IMR-90 (cell line): Measurements from ENCODE around the gene LYRM4. TPM values are rescaled to one million over a fixed set of nuclear protein-coding genes. Genes with fewer than 3 reads are reported as not detected.

Source experiments
- ATAC-seq: fragments of 200-7000 bp; cut with Tn5 transposase; 2 replicates; pipeline ENCODE4 v1.9.1; 2020; ENCODE audit warnings: low read depth, mild to moderate bottlenecking, moderate library complexity
- BruUV-seq: library from RNA; stranded (reverse); fragments of 400-500 nt; replicated peaks from 2 replicates; lab custom pipeline; 2021; lab: Mats Ljungman, UMichigan
- CTCF ChIA-PET: fragments of 300-600 bp; formaldehyde crosslinking; extraction: SDS; loops from one replicate; lab custom pipeline; 2021; ENCODE audit warnings: antibody characterized with exemption; lab: Yijun Ruan, JAX
- POLR2A ChIA-PET: fragments of 300-600 bp; sonication (Branson Sonifier 250); formaldehyde crosslinking; loops from one replicate; lab custom pipeline; 2022; ENCODE audit warnings: antibody characterized with exemption; ENCODE audit not compliant: unreplicated experiment; lab: Charles Lee
- DNase-seq: peaks from one replicate; pipeline ENCODE4 v3.0.0; 2013
- H2AFZ ChIP-seq: replicated peaks from 2 replicates; pipeline ENCODE3; 2013; ENCODE audit warnings: low read length, mild to moderate bottlenecking; ENCODE audit not compliant: poor library complexity
- H2AK5ac ChIP-seq: 2 replicates; pipeline ENCODE4 v1.6.1; 2013; ENCODE audit warnings: low read depth, low read length, inconsistent platforms
- H2AK9ac ChIP-seq: replicated peaks from 2 replicates; pipeline ENCODE3; 2013; ENCODE audit warnings: mild to moderate bottlenecking, low read depth, low read length, moderate library complexity; ENCODE audit not compliant: poor library complexity
- H2BK120ac ChIP-seq: 2 replicates; pipeline ENCODE4 v1.6.1; 2013; ENCODE audit warnings: low read depth, low read length, inconsistent platforms
- H2BK15ac ChIP-seq: 3 replicates; pipeline ENCODE4 v1.6.1; 2013; ENCODE audit warnings: low read depth, low read length, inconsistent platforms
- H2BK20ac ChIP-seq: 2 replicates; pipeline ENCODE4 v1.6.1; 2013; ENCODE audit warnings: low read depth, mild to moderate bottlenecking, inconsistent platforms, low read length, moderate library complexity
- H2BK5ac ChIP-seq: 2 replicates; pipeline ENCODE4 v1.6.1; 2013; ENCODE audit warnings: mild to moderate bottlenecking, low read depth, low read length, inconsistent platforms; ENCODE audit not compliant: poor library complexity, severe bottlenecking
- H3K14ac ChIP-seq: replicated peaks from 2 replicates; pipeline ENCODE4 v1.6.1; 2013; ENCODE audit warnings: low read depth, low read length, inconsistent platforms
- H3K18ac ChIP-seq: 2 replicates; pipeline ENCODE4 v1.6.1; 2013; ENCODE audit warnings: low read depth, low read length, control low read depth
- H3K23ac ChIP-seq: 2 replicates; pipeline ENCODE4 v1.6.1; 2013; ENCODE audit warnings: low read depth, low read length, inconsistent platforms
- H3K27ac ChIP-seq: 2 replicates; pipeline ENCODE4 v1.5.1; 2013; ENCODE audit warnings: mild to moderate bottlenecking, control low read depth, low read length; ENCODE audit not compliant: insufficient read depth
- H3K27me3 ChIP-seq: 2 replicates; pipeline ENCODE4 v1.6.1; 2013; ENCODE audit warnings: low read length; ENCODE audit not compliant: control insufficient read depth, insufficient read depth
- H3K36me3 ChIP-seq: 2 replicates; pipeline ENCODE4 v1.6.1; 2013; ENCODE audit warnings: low read length, mixed read lengths; ENCODE audit not compliant: control insufficient read depth, insufficient read depth
- H3K4ac ChIP-seq: 2 replicates; pipeline ENCODE4 v1.6.1; 2013; ENCODE audit warnings: low read depth, low read length, inconsistent platforms
- H3K4me1 ChIP-seq: 2 replicates; pipeline ENCODE4 v1.6.1; 2013; ENCODE audit warnings: low read length, mixed read lengths; ENCODE audit not compliant: control insufficient read depth, insufficient read depth
- H3K4me2 ChIP-seq: 2 replicates; pipeline ENCODE4 v1.6.1; 2013; ENCODE audit warnings: low read depth, mild to moderate bottlenecking, control low read depth, low read length, moderate library complexity
- H3K4me3 ChIP-seq: 2 replicates; pipeline ENCODE4 v1.5.1; 2013; ENCODE audit warnings: low read depth, mild to moderate bottlenecking, control low read depth, low read length, moderate library complexity; ENCODE audit not compliant: insufficient read depth
- H3K56ac ChIP-seq: 2 replicates; pipeline ENCODE4 v1.6.1; 2013; ENCODE audit warnings: low read length, inconsistent platforms; ENCODE audit not compliant: insufficient read depth; ENCODE audit errors: extremely low read depth
- H3K79me1 ChIP-seq, 2 experiments: 2 replicates each; pipeline ENCODE4 v1.6.1; 2013; ENCODE audit warnings: low read length in 2 of 2, inconsistent platforms in 1 of 2, low read depth in 1 of 2
- H3K9ac ChIP-seq: 2 replicates; pipeline ENCODE4 v1.6.1; 2013; ENCODE audit warnings: low read depth, low read length, control low read depth
- H3K9me1 ChIP-seq: 2 replicates; pipeline ENCODE4 v1.6.1; 2013; ENCODE audit warnings: low read length, inconsistent platforms; ENCODE audit not compliant: insufficient read depth
- H3K9me3 ChIP-seq: 2 replicates; pipeline ENCODE4 v1.6.1; 2013; ENCODE audit warnings: low read length; ENCODE audit not compliant: control insufficient read depth, insufficient read depth
- H4K20me1 ChIP-seq: 2 replicates; pipeline ENCODE4 v1.6.1; 2013; ENCODE audit warnings: low read length, inconsistent platforms; ENCODE audit not compliant: insufficient read depth
- H4K5ac ChIP-seq: 2 replicates; pipeline ENCODE4 v1.6.1; 2013; ENCODE audit warnings: mild to moderate bottlenecking, low read depth, low read length, control low read depth
- H4K8ac ChIP-seq, 2 experiments: 2 replicates each; pipeline ENCODE4 v1.6.1; 2013; ENCODE audit warnings: low read depth in 2 of 2, low read length in 2 of 2, control low read depth in 1 of 2, inconsistent platforms in 1 of 2
- H4K91ac ChIP-seq: 2 replicates; pipeline ENCODE4 v1.6.1; 2013; ENCODE audit warnings: low read depth, low read length, inconsistent platforms; ENCODE audit not compliant: insufficient read depth
- CEBPB ChIP-seq: IDR thresholded peaks from 2 replicates; pipeline ENCODE4 v1.6.1; 2012; ENCODE audit warnings: low read depth, low read length, improper control_type of control experiment
- FOS ChIP-seq: fragments of 150-350 bp; IDR thresholded peaks from 2 replicates; pipeline ENCODE4 v1.6.1; 2016; ENCODE audit warnings: low read depth, low read length
- MAZ ChIP-seq: IDR thresholded peaks from 2 replicates; pipeline ENCODE4 v1.6.1; 2012; ENCODE audit warnings: low read depth, mild to moderate bottlenecking, low read length, improper control_type of control experiment, moderate library complexity, borderline replicate concordance
- MXI1 ChIP-seq: IDR thresholded peaks from 2 replicates; pipeline ENCODE4 v1.6.1; 2012; ENCODE audit warnings: low read depth, mild to moderate bottlenecking, low read length, moderate library complexity, borderline replicate concordance
- NFE2L2 ChIP-seq: fragments of 150-350 bp; IDR thresholded peaks from 2 replicates; pipeline ENCODE4 v1.6.1; 2016; ENCODE audit warnings: low read depth, mild to moderate bottlenecking, low read length
- POLR2A ChIP-seq: IDR thresholded peaks from 2 replicates; pipeline ENCODE4 v1.6.1; 2012; ENCODE audit warnings: mild to moderate bottlenecking, low read depth, low read length
- SMC3 ChIP-seq: fragments of 150-350 bp; IDR thresholded peaks from 2 replicates; pipeline ENCODE4 v1.6.1; 2016; ENCODE audit warnings: low read depth, mild to moderate bottlenecking, antibody characterized with exemption, low read length, moderate library complexity
- WGBS, 2 experiments: methylation state at CpG; one replicate each; pipeline versions ENCODE4 v1.1.5 to v1.1.7; 2013; ENCODE audit warnings: missing lambda C conversion rate in 2 of 2; ENCODE audit not compliant: insufficient read length in 1 of 2; ENCODE audit errors: extremely low coverage in 2 of 2; 5-methylcytosine and 5-hydroxymethylcytosine counted together
- dilution Hi-C: fragments of 300-500 bp; cut with HindIII; formaldehyde crosslinking; loops from one replicate; pipeline ENCODE4 v1.14.3; 2018; ENCODE audit warnings: low sequenced_read_pairs; ENCODE audit not compliant: unreplicated experiment
- in situ Hi-C: fragments of 300-500 bp; cut with MboI; formaldehyde crosslinking; loops from 3 replicates; pipeline ENCODE4 v1.14.3; 2019; ENCODE audit warnings: low sequenced_read_pairs, inconsistent platforms, mixed read lengths
- intact Hi-C: fragments of 100-400 bp; cut with micrococcal nuclease; formaldehyde crosslinking; loops from 2 replicates; pipeline ENCODE4 v1.10.0; 2022
- polyA plus RNA-seq, 3 experiments: library from polyadenylated mRNA; depleted of rRNA; stranded (reverse); fragments of >200 nt; gene quantifications; 2 replicates each; pipeline ENCODE4 v1.2.3, GENCODE V29; 2012; ENCODE audit warnings: low replicate concordance in 1 of 3
- total RNA-seq: library from RNA; depleted of rRNA; stranded (reverse); fragments of >200 nt; gene quantifications from 2 replicates; pipeline ENCODE4 v1.2.3, GENCODE V29; 2012
- TF ChIP-seq, protein P1 (sequence below): fragments of 150-350 bp; IDR thresholded peaks from 2 replicates; pipeline ENCODE4 v1.6.1; 2017; ENCODE audit warnings: mild to moderate bottlenecking, antibody characterized with exemption, low read length, low read depth

The LYRM4 gene
- total and polyA plus RNA-seq, 2 of the 4 experiments (the other 2 are of a cell fraction), result 11.5 to 26.6 TPM

DNA sequence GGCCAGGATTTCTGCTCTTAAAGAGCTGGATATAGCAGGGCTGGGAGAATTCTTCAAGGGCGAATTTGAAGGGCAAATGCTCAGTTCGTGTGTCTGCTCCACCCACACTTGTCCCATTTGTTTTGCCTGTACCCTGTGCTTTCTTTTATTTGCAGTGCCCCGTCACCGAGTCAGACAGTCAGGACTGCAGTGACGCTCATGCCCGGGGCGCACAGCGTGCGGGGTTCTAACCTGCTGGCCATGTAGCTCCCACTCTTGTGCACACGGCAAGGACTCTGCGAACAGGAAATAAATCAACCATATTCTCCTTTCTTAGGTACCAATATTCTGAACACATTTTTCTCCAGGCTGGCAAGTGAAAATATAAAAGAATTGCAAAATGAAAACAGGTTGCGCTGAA, 17.7 kb downstream of the LYRM4 start:
- Histone ChIP-seq H3K9me3 (no peaks in the 10 kb centered on the region), H3K4me3 (no peak overlapping the region), H3K9ac (no peak overlapping the region), H4K20me1 (no peaks in the 10 kb centered on the region), H2BK20ac (no peak overlapping the region), H3K79me1 (peaks cover 3 to 21% of the 10 kb centered on the region in 2 experiments), H4K91ac (no peak overlapping the region), H3K4me2 (no peak overlapping the region), H4K5ac (no peak overlapping the region), H3K4ac (no peak overlapping the region), H2AK5ac (no peak overlapping the region), H2AFZ (no peak overlapping the region), H3K56ac (no peak overlapping the region), H3K23ac (no peak overlapping the region), H3K4me1 (no peaks in the 10 kb centered on the region), H3K18ac (no peak overlapping the region), H2AK9ac (no peak overlapping the region), H3K27me3 (no peaks in the 10 kb centered on the region), H3K14ac (no peak overlapping the region), H2BK120ac (no peak overlapping the region), H3K9me1 (peaks cover 10% of the 10 kb centered on the region), H2BK5ac (no peak overlapping the region), H3K36me3 (no peaks in the 10 kb centered on the region; the same call in 1 of the 2 replicates), H4K8ac (no peak overlapping the region), H3K27ac (no peak overlapping the region), H2BK15ac (no peak overlapping the region)
- no peak for ATAC-seq
- intact Hi-C loops, result no loop called here
- dilution Hi-C loops, result no loop called here
- POLR2A ChIA-PET, result no interaction called here
- WGBS, 2 experiments, result 80% methylated on average over 1 of the region's 12 CpGs; no CpG with 5 or more reads in 1 of the 2 experiments
- TF ChIP-seq MXI1, result no peak
- no peak for TF ChIP-seq CEBPB
- no peak for TF ChIP-seq POLR2A
- TF ChIP-seq, protein P1, sequence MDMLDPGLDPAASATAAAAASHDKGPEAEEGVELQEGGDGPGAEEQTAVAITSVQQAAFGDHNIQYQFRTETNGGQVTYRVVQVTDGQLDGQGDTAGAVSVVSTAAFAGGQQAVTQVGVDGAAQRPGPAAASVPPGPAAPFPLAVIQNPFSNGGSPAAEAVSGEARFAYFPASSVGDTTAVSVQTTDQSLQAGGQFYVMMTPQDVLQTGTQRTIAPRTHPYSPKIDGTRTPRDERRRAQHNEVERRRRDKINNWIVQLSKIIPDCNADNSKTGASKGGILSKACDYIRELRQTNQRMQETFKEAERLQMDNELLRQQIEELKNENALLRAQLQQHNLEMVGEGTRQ, result no peak
- no peak for TF ChIP-seq NFE2L2
- TF ChIP-seq MAZ, result no peak
- no peak for TF ChIP-seq FOS
- TF ChIP-seq SMC3, result no peak
- CTCF ChIA-PET, result no interaction called here
- no TSS peak for BruUV-seq
- DNase-seq, result no peak
- in situ Hi-C loops, result no loop called here
